HTR-8/SVneo (cell line): ENCODE measurements around the gene MTX1.
"Not testable (repeated sequence)": the region's sequence is repeated elsewhere in the genome, so short reads cannot be mapped to it uniquely, and the experiment has no call there.

Source experiments
- DNase-seq: peaks from one replicate; pipeline ENCODE4 v3.0.0; 2011; ENCODE audit warnings: low spot score, mixed read lengths; ENCODE audit not compliant: insufficient read length
- FAIRE-seq: peaks from 2 replicates; lab custom pipeline; 2011; peaks lifted over from hg19 to GRCh38; lab: Jason Lieb, UNC

MTX1 gene

GRCh38 chr1:155208541-155209311 lies at the start of gene MTX1:
Gene MTX1, plus strand, starts transcription at chr1:155208695. Its CDS starts 110 bp downstream, at chr1:155208805.
- no peak for FAIRE-seq

GRCh38 chr1:155158991-155159390 lies 49.5 kb upstream of the MTX1 start:
- no peak for DNase-seq
- no peak for FAIRE-seq

More at GRCh38 chr1:155208541-155209311, at the start of gene MTX1:
- DNase-seq = peak; percentile 75

DNA sequence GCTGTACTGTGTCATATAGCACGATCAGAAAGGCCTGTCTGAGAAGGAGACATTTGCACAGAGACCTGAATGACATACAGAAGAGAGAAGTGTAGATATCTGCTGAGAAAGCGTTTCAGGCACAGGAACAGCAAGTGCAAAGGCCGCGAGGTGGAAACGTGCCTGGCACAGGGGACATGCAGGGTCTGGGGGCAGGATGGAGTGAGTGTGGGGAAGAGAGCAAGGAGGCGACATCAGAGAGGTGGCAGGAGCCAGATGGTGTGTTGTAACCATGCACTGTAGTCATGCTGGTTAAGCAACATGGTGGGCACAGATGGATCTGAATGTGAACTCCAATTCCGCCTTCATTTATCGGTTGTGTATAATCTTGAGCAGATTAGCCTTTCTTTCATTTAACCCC lies 48.4 kb upstream of the MTX1 start:
- DNase-seq (no peak), FAIRE-seq (no peak)

- not testable (repeated sequence) for FAIRE-seq, DNase-seq
These were observed 45.9 kb upstream of the MTX1 start for GRCh38 chr1:155162631-155163030.

DNA sequence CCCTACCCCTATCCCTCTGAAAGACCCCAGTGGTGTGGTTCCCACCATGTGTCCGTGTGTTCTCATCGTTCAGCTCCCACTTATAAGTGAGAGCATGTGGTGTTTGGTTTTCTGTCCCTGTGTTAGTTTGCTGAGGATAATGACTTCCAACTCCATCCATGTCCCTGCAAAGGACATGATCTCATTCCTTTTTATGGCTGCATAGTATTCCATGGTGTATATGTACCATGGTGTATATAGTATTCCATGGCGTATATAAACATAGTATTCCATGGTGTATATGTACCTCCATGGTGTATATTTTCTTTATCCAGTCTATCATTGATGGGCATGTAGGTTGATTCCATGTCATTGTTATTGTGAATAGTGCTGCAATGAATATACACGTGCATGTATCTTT lies 44.7 kb upstream of the MTX1 start:
- FAIRE-seq, DNase-seq: not testable (repeated sequence)

- DNase-seq, FAIRE-seq: not testable (repeated sequence)
These were observed 43.9 kb upstream of the MTX1 start for GRCh38 chr1:155164625-155165024.

- FAIRE-seq = no peak
- no peak for DNase-seq
These were observed 42.4 kb upstream of the MTX1 start for GRCh38 chr1:155166051-155166470.

- FAIRE-seq = no peak
These were observed 41.9 kb upstream of the MTX1 start for GRCh38 chr1:155166471-155167165.

DNA sequence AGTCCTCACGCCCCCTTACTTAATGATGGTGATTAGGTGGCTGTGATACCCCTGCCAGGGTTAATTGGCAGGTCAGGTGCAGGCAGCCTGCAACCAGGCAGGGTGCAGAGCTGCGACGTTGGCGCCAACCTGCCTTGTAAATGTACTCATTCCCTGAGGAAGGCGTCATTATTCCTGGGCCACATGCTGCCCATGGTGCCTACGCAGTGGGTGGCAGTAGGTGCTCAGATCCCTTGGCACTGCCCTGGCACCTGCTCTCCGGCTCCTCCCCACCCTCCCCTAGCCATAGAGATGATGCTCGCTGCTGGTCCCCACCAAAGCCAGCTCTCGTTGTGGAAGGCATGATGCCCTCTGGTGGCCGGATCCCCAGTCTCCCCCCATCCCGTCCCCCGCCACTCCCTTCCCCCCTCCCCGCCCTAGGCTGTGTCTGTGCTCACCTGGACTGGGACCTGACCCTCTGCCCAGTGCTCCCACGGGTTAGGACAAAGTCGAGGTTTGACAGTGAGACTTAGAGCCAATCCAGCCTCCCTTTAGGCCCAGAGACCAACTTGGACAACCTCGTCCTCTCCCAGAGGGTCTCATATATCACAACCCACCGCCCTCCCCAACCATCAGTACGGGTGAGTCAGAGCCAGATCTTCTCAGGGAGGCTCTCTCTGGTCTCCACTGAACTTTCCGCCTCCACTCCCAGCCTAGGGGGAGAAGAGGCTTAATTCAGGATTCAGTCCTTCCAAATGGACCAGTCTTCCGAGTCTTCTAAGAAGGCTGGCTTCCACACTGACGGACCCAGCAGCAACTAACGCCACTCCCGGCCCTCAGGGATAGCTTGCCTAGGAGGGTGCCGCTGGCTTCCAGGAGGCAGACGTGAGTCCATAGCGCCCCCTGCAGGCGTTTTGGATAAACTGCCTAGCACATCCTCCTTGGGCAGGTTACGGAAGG lies 41.1 kb upstream of the MTX1 start:
- FAIRE-seq (peak; percentile 9), DNase-seq (peak; percentile 81)

More at GRCh38 chr1:155166471-155167165, 41.9 kb upstream of the MTX1 start:
- DNase-seq = no peak

- FAIRE-seq = not testable (repeated sequence)
These were observed 40.4 kb upstream of the MTX1 start for GRCh38 chr1:155168105-155168445.

DNA sequence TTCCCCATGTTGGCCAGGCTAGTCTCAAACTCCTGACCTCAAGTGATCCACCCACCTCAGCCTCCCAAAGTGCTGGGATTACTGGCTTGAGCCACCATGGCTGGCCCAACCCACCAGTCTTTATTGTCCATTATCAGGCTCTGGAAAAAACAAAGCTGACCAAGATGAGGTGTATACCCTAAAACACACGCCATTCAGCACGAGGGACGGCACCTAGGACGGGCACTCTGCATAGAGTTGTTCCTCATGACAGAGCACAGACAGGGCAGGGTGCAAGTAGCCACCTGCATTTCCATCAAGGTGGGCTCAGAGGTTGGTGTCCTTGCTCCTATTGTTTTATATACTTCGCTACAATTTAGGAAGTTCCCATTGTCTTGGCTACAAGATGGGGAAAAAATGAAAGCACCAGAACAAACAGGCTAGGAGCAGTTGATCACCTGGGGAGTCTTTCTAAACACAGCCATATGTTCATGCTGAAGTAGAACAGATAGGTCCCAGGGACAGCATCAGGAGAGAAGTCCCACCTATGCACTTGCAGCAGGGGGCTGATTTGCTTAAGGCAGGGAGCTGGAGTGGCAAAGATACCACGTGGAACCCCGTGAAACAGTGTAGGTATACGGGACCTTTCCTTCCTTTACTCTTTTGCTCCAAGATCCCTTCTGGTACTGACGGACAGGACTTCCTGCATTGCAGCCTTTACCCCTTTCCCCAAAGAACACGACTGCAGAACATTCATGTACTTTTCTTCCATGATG lies 39.9 kb upstream of the MTX1 start:
- DNase-seq (no peak), FAIRE-seq (no peak)

More at GRCh38 chr1:155168105-155168445, 40.4 kb upstream of the MTX1 start:
- DNase-seq = not testable (repeated sequence)

GRCh38 chr1:155169541-155169940 lies 39.0 kb upstream of the MTX1 start:
- FAIRE-seq = no peak
- DNase-seq = no peak

GRCh38 chr1:155170101-155170785 lies 38.3 kb upstream of the MTX1 start:
- FAIRE-seq (no peak), DNase-seq (no peak)

GRCh38 chr1:155170806-155171205 lies 37.7 kb upstream of the MTX1 start:
- FAIRE-seq (no peak), DNase-seq (no peak)

- FAIRE-seq (no peak), DNase-seq (no peak)
These were observed 36.4 kb upstream of the MTX1 start for GRCh38 chr1:155171836-155172731.

GRCh38 chr1:155172732-155173477 lies 35.6 kb upstream of the MTX1 start, which contains the start of gene KRTCAP2:
Gene KRTCAP2, minus strand, starts transcription at chr1:155173304. Its CDS starts 80 bp downstream, at chr1:155173224.
- DNase-seq (peak; percentile 97), FAIRE-seq (peak; percentile 80)
